RPMI7951 (cell line): Measurements from ENCODE around the gene PDE9A. TPM values are rescaled to one million over a fixed set of nuclear protein-coding genes. Genes with fewer than 3 reads are reported as not detected.
"Not testable (repeated sequence)": the region's sequence is repeated elsewhere in the genome, so short reads cannot be mapped to it uniquely, and the experiment has no call there.

Experiments used
- DNase-seq: peaks from one replicate; pipeline ENCODE4 v3.0.0-alpha.2; 2012; ENCODE audit warnings: low read depth
- total RNA-seq: library from RNA; depleted of rRNA; stranded (reverse); fragments of >200 nt; shearing (Covaris generic); gene quantifications from 2 replicates; pipeline ENCODE4 v1.2.3, GENCODE V29; 2014

PDE9A gene
- total RNA-seq, 1 experiment from 2014 or later, result not detected

DNA sequence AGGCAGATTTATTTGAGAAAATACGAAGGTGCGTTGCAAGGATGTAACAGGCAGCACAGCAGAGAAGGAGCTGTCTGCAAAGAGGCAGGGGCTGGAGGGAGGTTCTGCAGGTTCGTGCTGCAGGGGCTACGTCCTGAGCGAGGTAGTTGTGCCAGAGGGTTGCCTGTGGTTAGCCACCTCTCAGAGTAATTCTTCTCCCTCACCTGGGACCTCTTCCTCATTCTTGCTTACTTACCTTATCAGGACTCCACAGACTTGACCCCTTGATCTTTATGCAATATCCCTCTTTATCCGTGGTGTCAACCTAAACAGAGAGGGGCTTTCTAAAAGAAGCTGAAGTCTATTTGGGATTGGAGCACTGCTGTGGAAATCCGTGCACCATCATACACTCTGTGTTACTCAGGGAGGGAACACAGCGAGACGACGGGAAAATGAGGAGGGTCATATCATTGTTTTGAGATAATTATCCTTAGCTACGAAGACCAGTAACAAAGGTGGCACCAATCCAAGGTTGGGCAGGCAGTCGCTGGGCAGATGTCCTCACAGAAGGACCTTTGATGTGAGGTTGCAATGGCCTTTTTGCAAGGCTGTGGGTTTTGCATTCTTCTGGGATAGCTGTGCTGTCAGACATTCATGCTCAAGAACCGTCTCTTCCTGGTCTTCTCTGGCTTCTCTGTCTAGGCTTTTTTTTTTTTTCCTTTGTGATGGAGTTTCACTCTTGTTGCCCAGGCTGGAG lies 143.1 kb downstream of the PDE9A start:
- no peak for DNase-seq

DNA sequence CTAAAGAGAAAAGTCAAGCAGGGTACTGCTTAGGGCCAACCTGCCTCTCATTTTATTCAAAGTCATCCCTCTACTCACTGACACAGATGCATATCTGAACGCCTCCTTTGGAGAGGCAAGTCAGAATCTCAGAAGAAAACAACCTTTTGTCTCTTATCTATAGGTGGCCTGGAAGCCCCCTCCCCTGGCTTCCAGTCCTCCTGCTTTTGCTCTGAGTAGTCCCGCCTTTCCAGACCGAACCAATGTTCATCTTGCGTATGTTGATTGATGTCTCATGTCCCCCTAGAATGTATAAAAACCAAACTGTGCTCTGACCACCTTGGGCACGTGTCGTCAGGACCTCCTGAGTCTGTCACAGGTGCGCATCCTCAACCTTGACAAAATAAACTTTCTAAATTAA lies 144.1 kb downstream of the PDE9A start:
- no peak for DNase-seq

GRCh38 chr21:42798106-42798505 lies 144.7 kb downstream of the PDE9A start:
- no peak for DNase-seq

DNA sequence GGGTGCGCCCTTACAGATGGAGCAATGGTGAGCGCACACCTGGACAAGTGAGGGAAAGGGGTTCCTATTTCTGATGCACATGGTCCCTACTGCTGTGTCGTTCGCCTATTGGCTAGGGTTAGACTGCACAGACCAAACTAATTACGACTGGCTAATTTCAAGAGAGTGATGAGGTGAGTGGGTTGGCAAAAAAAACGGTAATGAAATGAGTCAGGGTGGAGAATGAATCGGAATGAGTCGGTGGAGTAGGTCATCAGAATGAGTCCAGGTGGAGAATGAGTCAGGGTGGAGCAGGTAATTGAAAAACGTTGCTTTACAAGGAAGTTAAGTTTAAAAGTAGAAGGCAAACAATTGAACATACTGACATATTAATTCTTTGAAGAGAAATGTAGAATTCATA lies 146.1 kb downstream of the PDE9A start:
- no peak for DNase-seq

DNA sequence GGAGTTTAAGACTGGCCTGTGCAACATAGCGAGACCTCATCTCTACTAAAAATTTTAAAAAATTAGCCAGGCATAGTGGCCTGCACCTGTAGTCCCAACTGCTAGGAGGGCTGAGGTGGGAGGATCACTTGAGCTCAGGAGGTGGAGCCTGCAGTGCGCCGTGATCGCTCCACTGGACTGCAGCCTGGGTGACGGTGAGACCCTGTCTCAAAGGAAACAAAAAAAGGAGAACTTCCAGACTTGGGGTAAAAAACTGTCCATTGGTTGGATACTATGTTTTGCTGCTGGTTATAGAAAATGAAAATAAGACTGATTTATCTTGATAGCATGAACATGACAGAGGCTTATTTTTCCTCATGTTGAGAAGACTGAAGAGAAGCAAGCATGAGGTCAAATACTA lies 146.5 kb downstream of the PDE9A start:
- DNase-seq, result no peak

DNA sequence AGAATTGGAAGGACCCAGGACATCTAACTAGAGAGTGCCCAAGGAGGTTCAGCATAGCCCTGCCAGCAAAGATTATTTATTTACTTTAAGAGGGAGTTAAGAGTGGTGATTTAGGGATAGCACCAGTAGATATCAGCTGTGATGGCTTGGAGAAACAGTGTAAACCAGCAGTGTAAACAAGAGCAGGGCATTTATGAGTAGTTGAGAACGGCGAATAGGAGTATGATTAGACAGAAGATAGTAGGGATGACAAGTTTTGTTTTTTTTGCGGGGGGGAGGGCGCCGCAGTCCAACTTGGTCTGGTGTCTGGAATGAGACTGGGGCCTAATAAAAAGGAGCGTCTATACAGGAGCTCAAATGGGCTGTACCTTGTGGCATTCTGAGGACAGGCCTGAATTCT lies 148.2 kb downstream of the PDE9A start:
- DNase-seq, result not testable (repeated sequence)

GRCh38 chr21:42806509-42807140 lies 153.2 kb downstream of the PDE9A start:
- DNase-seq, result no peak

GRCh38 chr21:42807293-42807895 lies 154.0 kb downstream of the PDE9A start:
- DNase-seq, result not testable (repeated sequence)

GRCh38 chr21:42807938-42808613 lies 154.7 kb downstream of the PDE9A start:
- no peak for DNase-seq

- DNase-seq, result no peak
These were observed 155.8 kb downstream of the PDE9A start for GRCh38 chr21:42809171-42809570.

DNA sequence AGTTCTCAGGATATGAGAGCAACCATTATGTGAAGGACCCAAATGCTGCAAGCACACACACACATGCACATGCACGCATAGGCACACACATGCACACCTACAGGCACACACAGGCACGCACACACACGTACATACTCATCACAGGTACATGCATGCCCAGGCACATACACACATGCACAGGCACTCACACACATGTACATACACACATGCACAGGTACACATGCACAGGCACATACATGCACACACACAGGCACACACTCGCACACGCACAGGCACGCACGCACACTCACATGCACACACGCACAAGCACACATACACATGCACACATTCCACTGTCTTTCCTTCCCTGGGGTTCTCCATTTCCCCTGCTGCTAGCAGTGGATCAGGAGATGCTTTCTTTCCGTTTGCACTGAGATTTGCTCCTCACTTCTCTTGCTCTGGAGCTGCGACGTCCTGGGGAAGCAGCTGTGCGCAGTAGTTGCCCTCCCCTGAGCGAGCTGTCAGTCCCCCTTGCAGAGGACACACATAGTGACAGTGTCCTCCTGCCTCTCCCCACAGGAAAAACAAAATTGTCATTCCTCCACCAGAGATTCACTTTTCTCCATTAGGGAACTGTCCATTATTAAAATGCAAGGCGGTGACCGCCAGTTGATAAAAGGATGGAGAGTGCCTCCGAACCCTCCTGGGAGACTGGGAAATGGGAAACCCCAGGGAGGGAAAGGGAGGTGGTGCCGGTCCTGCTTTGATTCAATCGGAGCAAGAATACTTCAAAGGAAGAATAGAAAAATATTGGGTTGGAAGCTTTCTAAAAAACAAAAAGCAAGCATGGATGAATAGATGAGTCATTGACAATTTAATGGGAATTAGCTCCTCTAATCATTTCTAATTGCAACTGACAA lies 156.4 kb downstream of the PDE9A start:
- no peak for DNase-seq

DNA sequence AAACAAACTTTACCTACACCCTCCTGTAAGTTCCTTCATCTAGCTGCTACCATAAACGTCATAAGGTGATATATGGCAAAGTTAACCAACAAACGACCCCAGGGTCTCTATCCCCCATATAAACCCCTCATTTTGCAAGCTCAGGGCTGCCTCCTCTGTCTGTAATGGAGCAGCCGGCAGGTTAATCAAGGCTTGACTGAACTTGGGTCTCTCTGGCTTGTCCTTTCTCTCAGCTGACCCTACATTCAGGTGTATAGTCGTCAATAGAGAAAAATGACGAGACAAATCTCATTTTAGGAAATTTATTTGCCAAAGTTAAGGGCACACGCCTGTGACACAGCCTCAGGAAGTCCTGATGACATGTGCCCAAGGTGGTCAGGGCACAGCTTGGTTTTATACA lies 158.5 kb downstream of the PDE9A start:
- no peak for DNase-seq

DNA sequence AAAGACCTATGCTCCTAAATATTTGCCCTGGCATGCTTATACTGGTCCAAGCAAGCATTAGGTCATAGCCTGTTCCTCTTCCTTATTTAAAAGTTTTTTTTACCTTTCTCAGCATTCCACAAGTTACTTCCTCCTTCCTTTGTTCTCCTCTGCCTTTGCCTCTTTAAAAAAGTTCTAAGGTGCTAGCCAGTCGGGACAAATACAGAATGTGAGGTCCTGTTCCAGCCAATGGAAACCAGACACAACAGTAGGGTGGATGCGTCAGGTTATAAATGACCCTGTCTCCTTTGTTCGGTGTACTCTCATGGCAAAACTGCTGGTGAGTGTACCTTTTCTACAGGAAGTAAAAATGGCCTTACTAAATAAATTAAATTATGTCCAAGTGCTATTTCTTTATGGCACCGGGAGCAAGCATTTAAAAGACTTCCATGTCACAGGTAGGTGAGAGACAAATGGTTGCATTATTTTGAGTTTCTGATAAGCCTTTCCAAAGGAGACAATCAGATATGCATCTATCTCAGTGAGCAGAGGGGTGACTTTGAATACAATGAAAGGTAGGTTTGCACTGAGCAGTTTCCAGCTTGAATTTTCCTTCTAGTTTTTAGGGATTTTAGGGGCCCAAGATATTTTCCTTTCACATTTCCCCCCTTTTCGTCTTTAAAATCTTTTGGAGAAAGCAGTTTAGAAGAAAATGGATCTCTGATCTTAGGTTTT lies 159.3 kb downstream of the PDE9A start:
- DNase-seq, result not testable (repeated sequence)

GRCh38 chr21:42815217-42815616 lies 161.8 kb downstream of the PDE9A start:
- DNase-seq, result no peak

- peak; percentile 18 for DNase-seq
These were observed 164.9 kb downstream of the PDE9A start for GRCh38 chr21:42818328-42818749.

DNA sequence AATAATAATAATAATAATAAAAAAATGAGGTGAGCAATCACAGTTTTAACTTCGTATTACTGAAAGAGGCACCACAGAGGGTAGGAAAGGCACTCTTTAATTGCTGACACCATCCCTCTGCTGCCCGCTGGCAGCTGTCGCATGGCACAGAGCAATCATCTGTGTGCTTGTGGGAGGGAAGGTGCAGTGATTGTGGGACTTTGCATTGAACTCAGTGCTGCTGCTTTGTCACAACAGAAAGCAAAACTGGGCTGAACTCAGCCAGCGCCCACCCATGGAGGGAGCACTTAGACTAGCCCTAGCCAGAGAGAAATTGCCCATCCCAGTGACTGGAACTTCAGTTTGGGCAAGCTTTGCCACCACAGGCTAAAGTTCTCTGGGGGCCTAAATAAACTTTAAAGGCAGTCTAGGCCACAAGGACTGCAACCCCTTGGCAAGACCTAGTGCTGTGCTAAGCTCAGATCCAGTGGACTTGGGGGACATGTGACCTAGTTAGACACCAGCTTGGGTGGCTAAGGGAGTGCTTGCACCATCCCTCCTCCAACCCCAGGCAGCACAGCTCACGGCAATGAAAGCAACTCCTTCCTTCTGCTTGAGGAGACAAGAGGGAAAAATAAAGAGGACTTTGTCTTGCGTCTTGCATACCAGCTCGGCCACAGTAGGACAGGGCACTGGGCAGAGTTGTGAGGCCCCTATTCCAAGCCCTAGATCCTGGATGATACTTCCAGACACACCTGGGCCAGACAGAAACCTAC lies 166.6 kb downstream of the PDE9A start:
- no peak for DNase-seq

DNA sequence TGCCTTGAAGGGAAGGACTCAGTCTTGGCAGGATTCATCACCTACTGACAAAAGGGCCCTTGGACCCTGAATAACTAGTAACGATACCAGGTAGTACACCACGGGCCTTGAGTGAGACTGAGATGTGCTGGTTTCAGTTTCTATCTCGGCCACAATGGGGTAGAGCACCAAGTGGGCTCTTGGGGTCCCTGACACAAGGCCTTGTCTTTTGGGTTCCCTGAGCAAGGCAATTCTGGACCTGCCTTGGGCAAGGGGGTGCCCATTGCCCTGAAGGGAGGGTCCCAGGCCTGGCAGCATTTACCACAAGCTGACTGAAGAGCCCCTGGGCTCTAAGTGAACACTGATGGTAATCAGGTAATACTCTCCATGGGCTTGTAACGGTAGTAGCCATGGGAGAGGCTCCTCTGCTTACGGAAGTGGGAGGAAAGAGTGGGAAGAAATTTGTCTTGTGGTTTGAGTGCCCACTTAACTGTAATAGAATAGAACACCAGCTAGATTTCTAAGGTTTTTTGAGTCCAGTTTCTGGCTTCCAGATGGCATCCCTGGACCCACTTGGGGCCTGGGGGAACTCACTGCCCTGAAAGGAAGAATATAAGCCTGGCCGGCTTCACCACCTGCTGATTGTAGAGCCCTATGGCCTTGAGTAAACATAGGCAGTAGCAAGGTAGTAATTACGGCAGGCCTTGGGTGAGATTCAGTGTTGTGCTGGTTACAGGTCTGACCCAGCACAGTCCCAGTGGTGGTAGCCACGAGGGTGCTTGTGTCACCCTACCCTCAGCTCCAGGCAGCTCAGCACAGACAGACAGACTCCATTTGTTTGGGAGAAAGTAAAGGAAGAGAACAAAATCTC lies 167.4 kb downstream of the PDE9A start:
- no peak for DNase-seq
